ENCODE data around the gene JAG1. TPM values are rescaled to one million over a fixed set of nuclear protein-coding genes. Genes with fewer than 3 reads are reported as not detected.
A peak's percentile ranks its signal among the peaks of the same experiment; 100 is the strongest.

JAG1 gene
- total RNA-seq, 1 donor from 2014 or later, result 278 TPM

DNA sequence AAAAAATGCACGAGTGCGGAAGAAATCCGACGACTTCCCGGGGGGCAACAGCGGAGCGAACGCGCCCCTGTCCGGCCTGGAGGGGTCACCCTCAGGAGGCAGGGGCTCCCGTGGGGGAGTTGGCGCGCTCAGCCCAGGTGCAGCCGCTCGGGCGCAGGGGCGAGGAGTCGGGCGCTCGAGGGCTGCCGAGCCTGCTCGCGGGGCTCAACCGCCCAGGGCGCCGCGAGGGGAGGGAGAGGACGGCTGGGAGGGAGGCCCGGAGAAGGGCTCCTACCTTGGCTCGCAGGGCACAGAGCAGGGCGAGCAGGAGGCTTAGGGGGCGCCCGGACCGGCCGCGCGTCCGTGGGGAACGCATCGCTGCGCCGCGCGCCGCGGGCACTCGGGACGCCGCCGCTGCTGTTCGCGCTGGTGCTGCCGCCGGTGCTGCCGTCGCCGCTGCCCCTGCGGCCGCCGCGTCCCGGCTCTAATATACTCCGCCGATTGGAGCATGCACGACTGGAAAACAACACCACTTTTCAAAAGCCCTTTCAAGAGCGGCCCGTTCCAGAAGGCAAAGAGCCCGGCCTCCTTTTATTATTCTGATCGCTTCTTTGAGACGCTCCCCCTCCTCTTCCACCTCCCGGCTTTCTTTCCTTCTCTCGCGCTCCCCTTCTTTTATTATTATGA lies 490 bp downstream of the JAG1 start:
- Histone ChIP-seq H4K20me1 (ENCODE audit: insufficient read depth, low read length) (peaks cover 31% of the 10 kb centered on the region), H3K4me1 (ENCODE audit: insufficient read depth, low read length) (peaks cover 30% of the 10 kb centered on the region), H3K9me3 (ENCODE audit: insufficient read depth, low read depth, low read length) (no peaks in the 10 kb centered on the region), H3K27me3 (ENCODE audit: insufficient read depth, low read length) (no peaks in the 10 kb centered on the region), H3K4me2 (ENCODE audit: low read length) (peak overlapping the region; percentile 93), H3K9ac (ENCODE audit: low read length) (peak overlapping the region; percentile 93), H3K4me3 (ENCODE audit: insufficient read depth, low read depth, low read length) (peak overlapping the region; percentile 72), H3K36me3 (ENCODE audit: insufficient read depth, low read length) (peaks cover 8% of the 10 kb centered on the region), H2AFZ (ENCODE audit: low read depth, low read length) (peak overlapping the region; percentile 49), H3K79me2 (ENCODE audit: insufficient read depth, low read length) (peaks cover 50% of the 10 kb centered on the region), H3K27ac (ENCODE audit: low read depth, low read length) (peak overlapping the region; percentile 97)
- H3K4me3 Mint-ChIP-seq (ENCODE audit: unreplicated experiment), result peak overlapping the region; percentile 93
- no peak for DNase-seq (ENCODE audit: low read depth)
- peaks cover 31% of the 10 kb centered on the region for H3K36me3 Mint-ChIP-seq (ENCODE audit: low read depth, unreplicated experiment)
- H3K9me3 Mint-ChIP-seq (ENCODE audit: unreplicated experiment), result no peaks in the 10 kb centered on the region
- no peaks in the 10 kb centered on the region for H3K27me3 Mint-ChIP-seq (ENCODE audit: low read depth, unreplicated experiment)
- peak overlapping the region; percentile 92 for H3K27ac Mint-ChIP-seq (ENCODE audit: unreplicated experiment)
- TF ChIP-seq EZH2 (IDR thresholded peaks at IDR 0.05; ENCODE audit: insufficient read depth, low read length) (no peak), CTCF (IDR thresholded peaks at IDR 0.05; ENCODE audit: insufficient read depth, low read depth, low read length) (no peak)
- H3K4me1 Mint-ChIP-seq (ENCODE audit: low read depth, unreplicated experiment), result peaks cover 23% of the 10 kb centered on the region
- no peak for FAIRE-seq

DNA sequence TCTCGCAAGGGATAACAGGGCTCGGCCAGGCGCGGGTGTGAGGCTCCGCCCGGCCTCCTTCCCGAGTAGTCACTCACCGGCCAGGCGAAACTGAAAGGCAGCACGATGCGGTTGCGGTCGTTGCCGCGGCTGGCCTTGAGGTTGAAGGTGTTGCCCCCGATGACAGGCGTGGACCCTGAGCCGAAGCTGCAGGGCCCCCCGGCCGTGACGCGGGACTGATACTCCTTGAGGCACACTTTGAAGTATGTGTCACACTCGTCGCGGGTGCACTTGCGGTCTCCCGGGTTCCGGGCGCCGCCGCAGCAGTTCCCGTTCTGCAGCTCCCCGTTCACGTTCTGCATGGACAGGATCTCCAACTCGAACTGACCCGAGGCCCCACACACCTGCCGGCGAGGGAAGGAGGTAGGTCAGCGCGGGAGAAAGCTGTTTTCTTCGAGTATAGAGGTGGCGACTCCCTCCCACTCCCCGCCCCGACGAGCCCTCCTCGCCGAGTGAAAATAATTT lies 1.1 kb downstream of the JAG1 start:
- peak overlapping the region; percentile 97 for H3K27ac ChIP-seq (ENCODE audit: low read depth, low read length)
- DNase-seq (ENCODE audit: low read depth) (peak; percentile 59), FAIRE-seq (no peak)
- H3K36me3 ChIP-seq (ENCODE audit: insufficient read depth, low read length), result peaks cover 9% of the 10 kb centered on the region
- Mint-ChIP-seq H3K27me3 (ENCODE audit: low read depth, unreplicated experiment) (no peaks in the 10 kb centered on the region), H3K36me3 (ENCODE audit: low read depth, unreplicated experiment) (peaks cover 31% of the 10 kb centered on the region), H3K4me3 (ENCODE audit: unreplicated experiment) (peak overlapping the region; percentile 93), H3K9me3 (ENCODE audit: unreplicated experiment) (no peaks in the 10 kb centered on the region), H3K27ac (ENCODE audit: unreplicated experiment) (peak overlapping the region; percentile 92), H3K4me1 (ENCODE audit: low read depth, unreplicated experiment) (peaks cover 29% of the 10 kb centered on the region)
- H3K9ac ChIP-seq (ENCODE audit: low read length), result peak overlapping the region; percentile 93
- peaks cover 31% of the 10 kb centered on the region for H4K20me1 ChIP-seq (ENCODE audit: insufficient read depth, low read length)
- peaks cover 32% of the 10 kb centered on the region for H3K4me1 ChIP-seq (ENCODE audit: insufficient read depth, low read length)
- H3K79me2 ChIP-seq (ENCODE audit: insufficient read depth, low read length), result peaks cover 56% of the 10 kb centered on the region
- peak overlapping the region; percentile 93 for H3K4me2 ChIP-seq (ENCODE audit: low read length)
- H3K4me3 ChIP-seq (ENCODE audit: insufficient read depth, low read depth, low read length), result peak overlapping the region; percentile 72
- no peaks in the 10 kb centered on the region for H3K27me3 ChIP-seq (ENCODE audit: insufficient read depth, low read length)
- no peaks in the 10 kb centered on the region for H3K9me3 ChIP-seq (ENCODE audit: insufficient read depth, low read depth, low read length)
- H2AFZ ChIP-seq (ENCODE audit: low read depth, low read length), result peak overlapping the region; percentile 49
- TF ChIP-seq EZH2 (IDR thresholded peaks at IDR 0.05; ENCODE audit: insufficient read depth, low read length) (no peak), CTCF (IDR thresholded peaks at IDR 0.05; ENCODE audit: insufficient read depth, low read depth, low read length) (no peak)

All from astrocyte (in vitro differentiated cells and primary cell).